Epithelial cell of esophagus (primary cell): Measurements from ENCODE around the gene IDH3A.

Source experiments
- DNase-seq: peaks from one replicate; pipeline ENCODE4 v3.0.0; 2010; ENCODE audit warnings: low read depth
- H3K4me3 ChIP-seq: 2 replicates; pipeline ENCODE4 v1.5.1; 2011; ENCODE audit warnings: mild to moderate bottlenecking, low read length, control low read depth
- CTCF ChIP-seq: IDR thresholded peaks from 2 replicates; pipeline ENCODE4 v1.5.1; 2011; ENCODE audit warnings: low read depth, mild to moderate bottlenecking, low read length, control low read depth, inconsistent platforms; ENCODE audit not compliant: insufficient read depth; ENCODE audit errors: missing control alignments

Gene IDH3A

GRCh38 chr15:78207641-78208340 is 58.6 kb downstream of the IDH3A start:
- TF ChIP-seq CTCF = no peak
- H3K4me3 ChIP-seq = no peak overlapping the region
- no peak for DNase-seq

- no peak for DNase-seq
- no peak for TF ChIP-seq CTCF
- H3K4me3 ChIP-seq = no peak overlapping the region
Measured at GRCh38 chr15:78208341-78208844, 59.2 kb downstream of the IDH3A start.

- H3K4me3 ChIP-seq = no peak overlapping the region
- DNase-seq = peak; percentile 70
- no peak for TF ChIP-seq CTCF
Measured at GRCh38 chr15:78208887-78209645, 59.9 kb downstream of the IDH3A start.

- no peak for TF ChIP-seq CTCF
- DNase-seq = no peak
- no peak overlapping the region for H3K4me3 ChIP-seq
Measured at GRCh38 chr15:78209646-78210348, 60.6 kb downstream of the IDH3A start.

GRCh38 chr15:78210349-78210717 is 61.2 kb downstream of the IDH3A start:
- no peak overlapping the region for H3K4me3 ChIP-seq
- no peak for TF ChIP-seq CTCF
- DNase-seq = no peak

- no peak overlapping the region for H3K4me3 ChIP-seq
- no peak for DNase-seq
- TF ChIP-seq CTCF = no peak
Measured at GRCh38 chr15:78211189-78211921, 62.2 kb downstream of the IDH3A start.
